Endothelial cell of umbilical vein (primary cell): ENCODE data around the gene CCDC82. TPM values are rescaled to one million over a fixed set of nuclear protein-coding genes. Genes with fewer than 3 reads are reported as not detected.
A peak's percentile ranks its signal among the peaks of the same experiment; 100 is the strongest.

Source experiments
- BruUV-seq: library from RNA; stranded (reverse); fragments of 400-500 nt; replicated peaks from 2 replicates; lab custom pipeline; 2021; lab: Mats Ljungman, UMichigan
- CTCF ChIA-PET: fragments of 300-600, 350-600 bp; sonication (Branson Sonifier 250); formaldehyde crosslinking; loops from one replicate; lab custom pipeline; 2021; ENCODE audit warnings: antibody characterized with exemption, inconsistent platforms; lab: Charles Lee
- POLR2A ChIA-PET: fragments of 300-600, 350-600 bp; sonication (Branson Sonifier 250); formaldehyde crosslinking; loops from one replicate; lab custom pipeline; 2021; ENCODE audit warnings: antibody characterized with exemption, inconsistent platforms; lab: Charles Lee
- DNase-seq: peaks from one replicate; pipeline ENCODE4 v3.0.0-alpha.2; 2011; ENCODE audit warnings: low read depth, low spot score
- FAIRE-seq: peaks from 2 replicates; lab custom pipeline; 2011; peaks lifted over from hg19 to GRCh38; lab: Jason Lieb, UNC
- H2AFZ ChIP-seq: 2 replicates; pipeline ENCODE4 v1.6.0; 2012; ENCODE audit warnings: low read depth, low read length, control low read depth, inconsistent platforms
- H3K27ac ChIP-seq: 2 replicates; pipeline ENCODE4 v1.5.1; 2011; ENCODE audit warnings: low read depth, mild to moderate bottlenecking, control low read depth, low read length, moderate library complexity; ENCODE audit not compliant: insufficient read depth
- H3K27me3 ChIP-seq, 2 experiments: 2 replicates each; pipeline versions ENCODE4 v1.6.0 to v1.6.1; 2011; ENCODE audit warnings: low read length in 2 of 2, mixed read lengths in 1 of 2; ENCODE audit not compliant: control insufficient read depth in 2 of 2, insufficient read depth in 2 of 2
- H3K36me3 ChIP-seq, 2 experiments: 2 replicates in 1 of 2; 3 replicates in 1 of 2; pipeline ENCODE4 v1.5.1; 2011; ENCODE audit warnings: low read length in 2 of 2, mild to moderate bottlenecking in 1 of 2, moderate library complexity in 1 of 2; ENCODE audit not compliant: control insufficient read depth in 2 of 2, insufficient read depth in 2 of 2; ENCODE audit errors: extremely low read depth in 1 of 2
- H3K4me1 ChIP-seq: 3 replicates; pipeline ENCODE4 v1.5.1; 2011; ENCODE audit warnings: mild to moderate bottlenecking, low read length; ENCODE audit not compliant: control insufficient read depth, insufficient read depth; ENCODE audit errors: extremely low read depth
- H3K4me2 ChIP-seq: 2 replicates; pipeline ENCODE4 v1.6.1; 2011; ENCODE audit warnings: low read length, control low read depth, mixed read lengths; ENCODE audit not compliant: insufficient read depth
- H3K4me3 ChIP-seq, 3 experiments: fragments of 200-600 bp in 1 of 3; sonication (generic), shearing (Covaris generic) in 1 of 3; replicated peaks in 1 of 3; 2 replicates each; pipeline ENCODE4 v1.5.1; 2011 to 2016; ENCODE audit warnings: control low read depth in 3 of 3, low read length in 3 of 3, mild to moderate bottlenecking in 2 of 3, inconsistent platforms in 1 of 3, low read depth in 1 of 3, moderate library complexity in 1 of 3; ENCODE audit not compliant: insufficient read depth in 1 of 3
- H3K79me2 ChIP-seq: 2 replicates; pipeline ENCODE4 v1.6.0; 2012; ENCODE audit warnings: low read length, inconsistent platforms; ENCODE audit not compliant: control insufficient read depth, insufficient read depth
- H3K9ac ChIP-seq: replicated peaks from 2 replicates; pipeline ENCODE3; 2011; ENCODE audit warnings: low read length, control low read depth; ENCODE audit not compliant: insufficient read depth; ENCODE audit errors: extremely low read depth
- H3K9me1 ChIP-seq: replicated peaks from 3 replicates; pipeline ENCODE4 v1.6.0; 2011; ENCODE audit warnings: mild to moderate bottlenecking, low read length; ENCODE audit not compliant: control insufficient read depth, insufficient read depth; ENCODE audit errors: extremely low read depth
- H3K9me3 ChIP-seq: replicated peaks from 2 replicates; pipeline ENCODE4 v1.5.1; 2012; ENCODE audit warnings: low read length, inconsistent platforms; ENCODE audit not compliant: control insufficient read depth, insufficient read depth
- H4K20me1 ChIP-seq: replicated peaks from 2 replicates; pipeline ENCODE3; 2011; ENCODE audit warnings: mild to moderate bottlenecking, low read length; ENCODE audit not compliant: control insufficient read depth, insufficient read depth; ENCODE audit errors: extremely low read depth
- EZH2 ChIP-seq: IDR thresholded peaks from 2 replicates; pipeline ENCODE4 v1.6.1; 2012; ENCODE audit warnings: borderline replicate concordance, low read depth, mild to moderate bottlenecking, moderate library complexity, low read length, inconsistent platforms; ENCODE audit not compliant: severe bottlenecking
- FOS ChIP-seq: IDR thresholded peaks from 2 replicates; pipeline ENCODE4 v1.6.1; 2011; ENCODE audit warnings: mild to moderate bottlenecking, low read length, moderate library complexity, borderline replicate concordance; ENCODE audit not compliant: insufficient read depth
- GATA2 ChIP-seq: IDR thresholded peaks from 2 replicates; pipeline ENCODE4 v1.7.0; 2011; ENCODE audit warnings: low read depth, mild to moderate bottlenecking, moderate library complexity, mixed read lengths, low read length; ENCODE audit not compliant: insufficient read length, insufficient read depth
- JUN ChIP-seq: IDR thresholded peaks from 2 replicates; pipeline ENCODE4 v1.6.1; 2011; ENCODE audit warnings: borderline replicate concordance, low read depth; ENCODE audit not compliant: insufficient read length, insufficient read depth
- MYC ChIP-seq: IDR thresholded peaks from one replicate; pipeline ENCODE4 v1.6.1; 2011; ENCODE audit warnings: mild to moderate bottlenecking, low read depth, low read length
- POLR2A ChIP-seq: IDR thresholded peaks from 2 replicates; pipeline ENCODE4 v1.6.1; 2012; ENCODE audit warnings: low read depth, mild to moderate bottlenecking, control low read depth, low read length
- POLR2AphosphoS5 ChIP-seq: IDR thresholded peaks from 2 replicates; pipeline ENCODE4 v1.6.1; 2012; ENCODE audit warnings: low read depth, mild to moderate bottlenecking, control low read depth, low read length, moderate library complexity; ENCODE audit not compliant: insufficient read depth
- dilution Hi-C: fragments of 300-500 bp; cut with MboI; formaldehyde crosslinking; loops from one replicate; pipeline ENCODE4 v1.15.0; 2019; ENCODE audit warnings: low sequenced_read_pairs; ENCODE audit not compliant: extremely low pct_ligation_motif_present
- intact Hi-C: fragments of 100-400 bp; cut with micrococcal nuclease; formaldehyde crosslinking; loops from one replicate; pipeline ENCODE4 v1.10.0; 2022
- polyA plus RNA-seq, 4 experiments: library from polyadenylated mRNA; depleted of rRNA in 3 of 4; stranded (reverse) in 3 of 4; unstranded in 1 of 4; fragments of >200 nt; gene quantifications; 2 replicates each; pipeline versions ENCODE4 v1.2.1 to v1.2.3, GENCODE V29; 2011 to 2012; ENCODE audit warnings: missing spikeins in 1 of 4
- total RNA-seq: library from RNA; stranded (reverse); gene quantifications from 2 replicates; pipeline ENCODE4 v1.2.3, GENCODE V29; 2021
- TF ChIP-seq, protein P1 (sequence below): IDR thresholded peaks from 2 replicates; pipeline ENCODE4 v1.6.1; 2011; ENCODE audit not compliant: insufficient read depth, insufficient read length
- TF ChIP-seq, protein P2 (sequence below), 2 donors: IDR thresholded peaks; 1 replicate in 1 of 2; 2 replicates in 1 of 2; pipeline ENCODE4 v1.5.1; 2011; ENCODE audit warnings: low read length in 2 of 2, mild to moderate bottlenecking in 2 of 2, moderate library complexity in 2 of 2, control low read depth in 1 of 2, inconsistent platforms in 1 of 2, low read depth in 1 of 2; ENCODE audit not compliant: insufficient read depth in 1 of 2; ENCODE audit errors: extremely low read depth in 1 of 2

CCDC82 gene
- total and polyA plus RNA-seq, 2 donors (not counting 3 experiments of a cell fraction or from before 2014, with no cell fraction given): 8.1 to 33.4 TPM

DNA sequence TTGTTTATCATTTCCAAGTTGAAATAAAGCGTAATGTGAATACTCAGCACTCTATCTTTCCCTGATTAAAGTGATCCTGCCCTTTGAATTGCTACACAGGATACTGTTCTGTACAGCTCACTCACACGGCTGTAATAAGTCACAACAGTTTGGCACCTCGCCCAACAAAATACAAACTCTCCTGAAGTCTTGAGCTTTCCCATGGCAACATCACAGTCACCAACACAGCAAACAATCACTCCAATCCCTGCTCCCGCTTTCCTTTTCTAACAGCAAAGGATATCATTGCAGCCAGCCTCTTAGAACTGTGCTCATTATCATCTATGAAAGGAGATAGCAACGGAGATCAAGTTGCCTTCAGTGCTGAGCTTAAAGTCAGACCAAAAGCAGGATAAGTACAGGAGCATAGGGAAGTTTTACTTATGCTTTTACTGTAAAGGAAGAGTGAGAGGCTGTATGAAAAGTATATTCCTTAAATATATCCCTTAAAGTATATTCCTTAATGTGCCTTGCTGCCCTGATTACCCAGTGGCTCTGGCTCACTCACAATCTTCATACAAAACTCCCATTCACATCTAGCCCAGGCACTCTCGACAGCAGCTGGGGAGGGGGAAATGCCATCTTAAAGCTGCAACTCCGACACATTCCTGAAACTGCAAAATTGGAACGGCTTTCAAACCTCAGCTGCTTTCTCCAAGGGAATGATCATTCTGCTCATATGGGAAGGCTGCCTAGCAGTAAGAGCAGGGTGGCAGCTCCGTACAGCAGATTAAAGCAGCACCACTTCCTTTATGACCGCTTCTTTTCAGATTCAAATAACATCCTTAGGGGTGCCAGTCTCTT lies 82.6 kb downstream of the CCDC82 start:
- TF ChIP-seq, protein P1, sequence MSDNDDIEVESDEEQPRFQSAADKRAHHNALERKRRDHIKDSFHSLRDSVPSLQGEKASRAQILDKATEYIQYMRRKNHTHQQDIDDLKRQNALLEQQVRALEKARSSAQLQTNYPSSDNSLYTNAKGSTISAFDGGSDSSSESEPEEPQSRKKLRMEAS: no peak
- TF ChIP-seq FOS (peak; percentile 55), POLR2AphosphoS5 (peak; percentile 67), EZH2 (no peak), POLR2A (peak; percentile 52), JUN (peak; percentile 49), MYC (no peak), GATA2 (peak; percentile 17)
- TF ChIP-seq, protein P2, sequence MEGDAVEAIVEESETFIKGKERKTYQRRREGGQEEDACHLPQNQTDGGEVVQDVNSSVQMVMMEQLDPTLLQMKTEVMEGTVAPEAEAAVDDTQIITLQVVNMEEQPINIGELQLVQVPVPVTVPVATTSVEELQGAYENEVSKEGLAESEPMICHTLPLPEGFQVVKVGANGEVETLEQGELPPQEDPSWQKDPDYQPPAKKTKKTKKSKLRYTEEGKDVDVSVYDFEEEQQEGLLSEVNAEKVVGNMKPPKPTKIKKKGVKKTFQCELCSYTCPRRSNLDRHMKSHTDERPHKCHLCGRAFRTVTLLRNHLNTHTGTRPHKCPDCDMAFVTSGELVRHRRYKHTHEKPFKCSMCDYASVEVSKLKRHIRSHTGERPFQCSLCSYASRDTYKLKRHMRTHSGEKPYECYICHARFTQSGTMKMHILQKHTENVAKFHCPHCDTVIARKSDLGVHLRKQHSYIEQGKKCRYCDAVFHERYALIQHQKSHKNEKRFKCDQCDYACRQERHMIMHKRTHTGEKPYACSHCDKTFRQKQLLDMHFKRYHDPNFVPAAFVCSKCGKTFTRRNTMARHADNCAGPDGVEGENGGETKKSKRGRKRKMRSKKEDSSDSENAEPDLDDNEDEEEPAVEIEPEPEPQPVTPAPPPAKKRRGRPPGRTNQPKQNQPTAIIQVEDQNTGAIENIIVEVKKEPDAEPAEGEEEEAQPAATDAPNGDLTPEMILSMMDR (IDR thresholded peaks at IDR 0.05; ENCODE audit: extremely low read depth in 1 of 2, insufficient read depth in 1 of 2, low read depth in 1 of 2, low read length in 2 of 2): no peak
- H2AFZ ChIP-seq: no peak overlapping the region
- DNase-seq (peak; percentile 99), FAIRE-seq (peak; percentile 80)
- H3K27me3 ChIP-seq: no peaks in the 10 kb centered on the region
- H3K9me3 ChIP-seq: no peaks in the 10 kb centered on the region
- ChIA-PET CTCF (interaction anchor here (0.8 to 10.5 kb wide), 9 partner anchors 12 to 458 kb away, joined by 3 to 156 read pairs (median 5); partner anchors contain the start of genes CCDC82, JRKL and MAML2), POLR2A (interaction anchor here (0.6 to 0.9 kb wide), 4 partner anchors 13 to 99 kb away, joined by 3 to 4 read pairs (median 3); no protein-coding TSS in a partner anchor)
- no peaks in the 10 kb centered on the region for H3K9me1 ChIP-seq
- no peaks in the 10 kb centered on the region for H3K36me3 ChIP-seq
- H3K4me2 ChIP-seq: peak overlapping the region; percentile 81
- peaks cover 84% of the 10 kb centered on the region for H3K4me1 ChIP-seq
- no peaks in the 10 kb centered on the region for H4K20me1 ChIP-seq
- BruUV-seq: TSS peak; percentile 93
- H3K79me2 ChIP-seq: peaks cover 15% of the 10 kb centered on the region
- H3K4me3 ChIP-seq: peak overlapping the region in 2 of 3 experiments; percentile 8 to 24
- H3K27ac ChIP-seq: peak overlapping the region; percentile 98
- intact Hi-C loops (loop anchor here (1.0 to 2.0 kb wide), 15 partner anchors 35 to 518 kb away; partner anchors contain the start of genes CCDC82 and FAM76B), dilution Hi-C loops (no loop called here)
- H3K9ac ChIP-seq: peak overlapping the region; percentile 92
